K562 (cell line): Measurements from ENCODE around the gene PLEKHG3. TPM values are rescaled to one million over a fixed set of nuclear protein-coding genes. Genes with fewer than 3 reads are reported as not detected.

Source experiments
- ATAC-seq: fragments of 200-7000 bp; cut with Tn5 transposase; 3 replicates; pipeline ENCODE4 v1.9.1; 2020; ENCODE audit warnings: moderate library complexity
- BruUV-seq: library from RNA; stranded (reverse); fragments of 400-500 nt; replicated peaks from 2 replicates; lab custom pipeline; 2021; lab: Mats Ljungman, UMichigan
- CTCF ChIA-PET: fragments of 300-600 bp; formaldehyde crosslinking; extraction: SDS; loops from one replicate; lab custom pipeline; 2021; ENCODE audit warnings: low intra/inter-chr PET ratio; lab: Yijun Ruan, JAX
- POLR2A ChIA-PET: fragments of 300-600, 350-650 bp; sonication (Branson Sonifier 250); formaldehyde crosslinking; extraction: SDS; loops from one replicate; lab custom pipeline; 2021; ENCODE audit warnings: antibody characterized with exemption, inconsistent platforms; lab: Yijun Ruan, JAX
- DNase-seq, 4 experiments: peaks; one replicate each; pipeline versions ENCODE4 v3.0.0 to v3.0.0-alpha.2; 2011 to 2018; ENCODE audit warnings: low spot score in 3 of 4, mixed read lengths in 3 of 4; ENCODE audit errors: extremely low read depth in 1 of 4
- FAIRE-seq: peaks from 2 replicates; lab custom pipeline; 2011; peaks lifted over from hg19 to GRCh38; lab: Jason Lieb, UNC
- H2AFZ ChIP-seq: 2 replicates; pipeline ENCODE4 v1.6.0; 2011; ENCODE audit warnings: low read depth, low read length, control low read depth, inconsistent platforms
- H3K27ac ChIP-seq: fragments of 200-600 bp; 3 replicates; pipeline ENCODE4 v1.8.0; 2011; ENCODE audit warnings: low read depth, mild to moderate bottlenecking, control low read depth, inconsistent platforms, low read length, moderate library complexity, mixed read lengths; ENCODE audit errors: extremely low read depth
- H3K27me3 ChIP-seq, 2 experiments: fragments of 300-600 bp in 1 of 2; 2 replicates in 1 of 2; 3 replicates in 1 of 2; pipeline versions ENCODE4 v1.6.0 to v1.8.0; 2011; ENCODE audit warnings: inconsistent platforms in 2 of 2, low read length in 2 of 2, mild to moderate bottlenecking in 1 of 2, mixed read lengths in 1 of 2, moderate library complexity in 1 of 2; ENCODE audit not compliant: control insufficient read depth in 2 of 2, insufficient read depth in 2 of 2
- H3K36me3 ChIP-seq: fragments of 300-600 bp; 3 replicates; pipeline ENCODE4 v1.8.0; 2011; ENCODE audit warnings: mild to moderate bottlenecking, low read length, inconsistent platforms; ENCODE audit not compliant: control insufficient read depth, insufficient read depth
- H3K4me1 ChIP-seq, 2 experiments: fragments of 200-600 bp in 1 of 2; replicated peaks in 1 of 2; 2 replicates in 1 of 2; 3 replicates in 1 of 2; pipeline versions ENCODE4 v1.5.1 to v1.8.0; 2011; ENCODE audit warnings: inconsistent platforms in 2 of 2, low read length in 2 of 2, mild to moderate bottlenecking in 1 of 2, mixed read lengths in 1 of 2, moderate library complexity in 1 of 2; ENCODE audit not compliant: control insufficient read depth in 2 of 2, insufficient read depth in 2 of 2
- H3K4me2 ChIP-seq: 2 replicates; pipeline ENCODE4 v1.6.1; 2011; ENCODE audit warnings: low read length, control low read depth, inconsistent platforms, mixed read lengths; ENCODE audit not compliant: insufficient read depth
- H3K4me3 ChIP-seq: fragments of 200-600 bp; sonication (generic), shearing (Covaris generic); 2 replicates; pipeline ENCODE4 v1.5.1; 2016; ENCODE audit warnings: control low read depth, inconsistent platforms
- H3K79me2 ChIP-seq: fragments of 200-600 bp; 3 replicates; pipeline ENCODE4 v1.8.0; 2011; ENCODE audit warnings: low read length, inconsistent platforms; ENCODE audit not compliant: control insufficient read depth, insufficient read depth
- H3K9ac ChIP-seq, 2 experiments: 2 replicates each; pipeline versions ENCODE4 v1.6.0 to v1.6.1; 2011; ENCODE audit warnings: low read depth in 2 of 2, low read length in 2 of 2, control low read depth in 1 of 2, inconsistent platforms in 1 of 2, mild to moderate bottlenecking in 1 of 2, mixed read lengths in 1 of 2; ENCODE audit not compliant: insufficient read depth in 1 of 2
- H3K9me1 ChIP-seq: one replicate; pipeline ENCODE4 v1.6.0; 2011; ENCODE audit warnings: inconsistent platforms, mild to moderate bottlenecking, low read length, moderate library complexity; ENCODE audit not compliant: control insufficient read depth, insufficient read depth
- H3K9me3 ChIP-seq: replicated peaks from 2 replicates; pipeline ENCODE4 v1.5.1; 2011; ENCODE audit warnings: low read depth, low read length, inconsistent platforms; ENCODE audit not compliant: control insufficient read depth, insufficient read depth
- H4K20me1 ChIP-seq: replicated peaks from 2 replicates; pipeline ENCODE4 v1.6.1; 2011; ENCODE audit warnings: low read length, inconsistent platforms, mixed read lengths; ENCODE audit not compliant: control insufficient read depth, insufficient read depth
- FOXA1 ChIP-seq: fragments of 450-650 bp; IDR thresholded peaks from 2 replicates; pipeline ENCODE4 v1.6.1; 2016; ENCODE audit warnings: mild to moderate bottlenecking, borderline replicate concordance
- PKNOX1 ChIP-seq: fragments of 450-650 bp; IDR thresholded peaks from 2 replicates; pipeline ENCODE4 v1.6.1; 2016
- RBM39 ChIP-seq: fragments of 200-400 bp; formaldehyde crosslinking; optimal IDR thresholded peaks from 2 replicates; pipeline ENCODE3; 2018; ENCODE audit warnings: low read depth, low read length
- SIN3B ChIP-seq: fragments of 450-650 bp; IDR thresholded peaks from 2 replicates; pipeline ENCODE4 v1.6.1; 2017; ENCODE audit warnings: low read depth, mild to moderate bottlenecking, moderate library complexity
- SUPT5H ChIP-seq: fragments of 450-650 bp; IDR thresholded peaks from 2 replicates; pipeline ENCODE4 v1.6.1; 2016
- ZNF12 ChIP-seq: sonication (generic); formaldehyde crosslinking; IDR thresholded peaks from 2 replicates; pipeline ENCODE4 v1.4.0; 2020; ENCODE audit warnings: mild to moderate bottlenecking, missing genetic modification reagents
- ZNF77 ChIP-seq: fragments of 250-450 bp; sonication (Bioruptor Pico); IDR thresholded peaks from 2 replicates; pipeline ENCODE4 v1.5.0; 2020
- WGBS: fragments of 100-300 bp; shearing (Covaris generic); methylation state at CpG from one replicate; pipeline ENCODE4 v1.1.6; 2016; ENCODE audit warnings: low coverage, mixed read lengths; ENCODE audit not compliant: insufficient coverage; ENCODE audit errors: missing lambda C conversion rate; 5-methylcytosine and 5-hydroxymethylcytosine counted together
- in situ Hi-C: fragments of 300-500 bp; cut with MboI; formaldehyde crosslinking; loops from 4 replicates; pipeline ENCODE4 v1.15.0; 2018; ENCODE audit warnings: inconsistent platforms, mixed read lengths
- intact Hi-C: fragments of 100-400 bp; cut with micrococcal nuclease; formaldehyde crosslinking; loops from 2 replicates; pipeline ENCODE4 v1.14.2; 2022
- polyA plus RNA-seq, 8 experiments: library from polyadenylated mRNA; depleted of rRNA in 4 of 8; stranded (reverse) in 5 of 8; unstranded in 3 of 8; fragments of >200 nt; fragmentation: Nextera tagmentation in 2 of 8; fragmentation: Illumina TruSeq in 1 of 8; extraction: Ambion mirVana in 2 of 8; extraction: Trizol in 1 of 8; gene quantifications; 2 replicates each; pipeline versions ENCODE4 v1.2.1 to v1.2.3, GENCODE V29; 2011 to 2014; ENCODE audit warnings: inconsistent platforms in 1 of 8, missing spikeins in 1 of 8
- total RNA-seq, 7 experiments: library from RNA; depleted of rRNA in 6 of 7; stranded (reverse); fragments of >200 nt in 6 of 7; fragmentation: Illumina TruSeq in 2 of 7; extraction: Trizol in 2 of 7; gene quantifications; 2 replicates each; pipeline versions ENCODE4 v1.2.1 to v1.2.3, GENCODE V29; 2011 to 2021; ENCODE audit warnings: low replicate concordance in 1 of 7
- TF ChIP-seq, protein P1 (sequence below): sonication (generic); formaldehyde crosslinking; IDR thresholded peaks from 2 replicates; pipeline ENCODE4 v1.8.0; 2023; ENCODE audit warnings: mild to moderate bottlenecking, missing genetic modification reagents
- TF ChIP-seq, protein P2 (sequence below): fragments of 250-450 bp; sonication (Bioruptor Pico); IDR thresholded peaks from 2 replicates; pipeline ENCODE4 v1.5.0; 2020; ENCODE audit warnings: mild to moderate bottlenecking
- TF ChIP-seq, protein P3 (sequence below): IDR thresholded peaks from 2 replicates; pipeline ENCODE4 v1.6.1; 2016; ENCODE audit warnings: missing genetic modification characterization, missing compliant biosample characterization
- TF ChIP-seq, protein P4 (sequence below), 2 experiments: fragments of 450-650 bp; IDR thresholded peaks; 2 replicates each; pipeline ENCODE4 v1.6.1; 2018; ENCODE audit warnings: mild to moderate bottlenecking in 2 of 2, low read depth in 1 of 2; ENCODE audit not compliant: partially characterized antibody in 2 of 2

PLEKHG3 gene
- total and polyA plus RNA-seq, 9 of the 15 experiments (the other 6 are each of a cell fraction or from before 2014, with no cell fraction given), result 0.04 to 0.16 TPM; not detected in 7

DNA sequence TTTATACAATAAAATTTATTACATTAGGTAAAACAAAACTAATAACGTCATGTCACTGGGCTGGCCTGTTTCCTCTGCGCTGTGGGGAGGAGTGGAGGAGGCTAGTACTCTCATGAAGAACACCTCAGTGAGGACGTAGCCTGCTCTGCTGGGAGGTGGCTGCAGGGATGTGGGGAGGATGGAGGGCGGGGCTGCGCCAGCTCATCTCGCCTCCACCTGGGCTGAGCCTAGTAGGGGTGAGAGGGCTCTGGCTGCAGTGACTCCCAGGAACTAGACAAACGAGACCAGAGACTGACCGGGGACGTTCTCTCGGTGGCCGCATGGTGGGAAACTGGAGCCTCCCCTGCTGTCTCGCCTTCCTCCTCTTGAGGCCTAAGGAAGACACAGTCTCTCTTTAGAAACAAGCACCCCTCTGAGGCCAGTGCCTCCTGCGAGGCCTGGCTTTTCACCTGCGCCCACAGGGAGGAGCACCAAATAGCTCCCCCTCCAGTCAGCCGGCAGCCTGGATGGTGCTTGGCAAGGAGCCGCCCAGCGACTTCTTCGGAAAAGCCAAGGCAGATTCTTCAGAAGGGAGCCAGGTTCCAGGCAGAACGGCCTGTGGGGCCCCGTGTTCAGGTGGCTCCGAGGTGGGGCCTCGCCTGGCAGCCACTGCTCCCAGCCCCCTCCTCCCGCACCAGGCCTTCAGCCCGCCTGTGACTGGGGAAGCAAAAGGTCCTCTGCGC is 62.4 kb downstream of the PLEKHG3 start:
- intact Hi-C loops, result no loop called here
- ATAC-seq (no peak), DNase-seq (no peak), FAIRE-seq (no peak)
- Histone ChIP-seq H3K27ac (no peak overlapping the region), H3K9me3 (no peaks in the 10 kb centered on the region), H3K27me3 (no peaks in the 10 kb centered on the region), H3K4me1 (peaks cover 10 to 27% of the 10 kb centered on the region in 2 experiments; a peak in 4 of 5 replicates), H3K4me3 (no peak overlapping the region), H2AFZ (no peak overlapping the region), H3K36me3 (peaks cover 50% of the 10 kb centered on the region), H3K9me1 (peaks cover 5% of the 10 kb centered on the region)
- POLR2A ChIA-PET, result interaction anchor here (0.7 kb wide), 1 partner anchor 102 kb away, joined by 3 read pairs; no protein-coding TSS in a partner anchor
- 82% methylated on average over 10 of the region's 25 CpGs for WGBS
- TF ChIP-seq SIN3B (no peak), RBM39 (no peak), SUPT5H (no peak), FOXA1 (no peak), PKNOX1 (no peak), ZNF77 (no peak), ZNF12 (CRISPR knock-in tag) (no peak)
- TF ChIP-seq, protein P1, sequence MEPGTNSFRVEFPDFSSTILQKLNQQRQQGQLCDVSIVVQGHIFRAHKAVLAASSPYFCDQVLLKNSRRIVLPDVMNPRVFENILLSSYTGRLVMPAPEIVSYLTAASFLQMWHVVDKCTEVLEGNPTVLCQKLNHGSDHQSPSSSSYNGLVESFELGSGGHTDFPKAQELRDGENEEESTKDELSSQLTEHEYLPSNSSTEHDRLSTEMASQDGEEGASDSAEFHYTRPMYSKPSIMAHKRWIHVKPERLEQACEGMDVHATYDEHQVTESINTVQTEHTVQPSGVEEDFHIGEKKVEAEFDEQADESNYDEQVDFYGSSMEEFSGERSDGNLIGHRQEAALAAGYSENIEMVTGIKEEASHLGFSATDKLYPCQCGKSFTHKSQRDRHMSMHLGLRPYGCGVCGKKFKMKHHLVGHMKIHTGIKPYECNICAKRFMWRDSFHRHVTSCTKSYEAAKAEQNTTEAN (CRISPR knock-in tag), result no peak
- TF ChIP-seq, protein P2, sequence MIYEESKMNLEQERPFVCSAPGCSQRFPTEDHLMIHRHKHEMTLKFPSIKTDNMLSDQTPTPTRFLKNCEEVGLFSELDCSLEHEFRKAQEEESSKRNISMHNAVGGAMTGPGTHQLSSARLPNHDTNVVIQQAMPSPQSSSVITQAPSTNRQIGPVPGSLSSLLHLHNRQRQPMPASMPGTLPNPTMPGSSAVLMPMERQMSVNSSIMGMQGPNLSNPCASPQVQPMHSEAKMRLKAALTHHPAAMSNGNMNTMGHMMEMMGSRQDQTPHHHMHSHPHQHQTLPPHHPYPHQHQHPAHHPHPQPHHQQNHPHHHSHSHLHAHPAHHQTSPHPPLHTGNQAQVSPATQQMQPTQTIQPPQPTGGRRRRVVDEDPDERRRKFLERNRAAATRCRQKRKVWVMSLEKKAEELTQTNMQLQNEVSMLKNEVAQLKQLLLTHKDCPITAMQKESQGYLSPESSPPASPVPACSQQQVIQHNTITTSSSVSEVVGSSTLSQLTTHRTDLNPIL (CRISPR knock-in tag), result no peak
- TF ChIP-seq, protein P3, sequence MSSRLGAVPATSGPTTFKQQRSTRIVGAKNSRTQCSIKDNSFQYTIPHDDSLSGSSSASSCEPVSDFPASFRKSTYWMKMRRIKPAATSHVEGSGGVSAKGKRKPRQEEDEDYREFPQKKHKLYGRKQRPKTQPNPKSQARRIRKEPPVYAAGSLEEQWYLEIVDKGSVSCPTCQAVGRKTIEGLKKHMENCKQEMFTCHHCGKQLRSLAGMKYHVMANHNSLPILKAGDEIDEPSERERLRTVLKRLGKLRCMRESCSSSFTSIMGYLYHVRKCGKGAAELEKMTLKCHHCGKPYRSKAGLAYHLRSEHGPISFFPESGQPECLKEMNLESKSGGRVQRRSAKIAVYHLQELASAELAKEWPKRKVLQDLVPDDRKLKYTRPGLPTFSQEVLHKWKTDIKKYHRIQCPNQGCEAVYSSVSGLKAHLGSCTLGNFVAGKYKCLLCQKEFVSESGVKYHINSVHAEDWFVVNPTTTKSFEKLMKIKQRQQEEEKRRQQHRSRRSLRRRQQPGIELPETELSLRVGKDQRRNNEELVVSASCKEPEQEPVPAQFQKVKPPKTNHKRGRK, result no peak
- TF ChIP-seq, protein P4, sequence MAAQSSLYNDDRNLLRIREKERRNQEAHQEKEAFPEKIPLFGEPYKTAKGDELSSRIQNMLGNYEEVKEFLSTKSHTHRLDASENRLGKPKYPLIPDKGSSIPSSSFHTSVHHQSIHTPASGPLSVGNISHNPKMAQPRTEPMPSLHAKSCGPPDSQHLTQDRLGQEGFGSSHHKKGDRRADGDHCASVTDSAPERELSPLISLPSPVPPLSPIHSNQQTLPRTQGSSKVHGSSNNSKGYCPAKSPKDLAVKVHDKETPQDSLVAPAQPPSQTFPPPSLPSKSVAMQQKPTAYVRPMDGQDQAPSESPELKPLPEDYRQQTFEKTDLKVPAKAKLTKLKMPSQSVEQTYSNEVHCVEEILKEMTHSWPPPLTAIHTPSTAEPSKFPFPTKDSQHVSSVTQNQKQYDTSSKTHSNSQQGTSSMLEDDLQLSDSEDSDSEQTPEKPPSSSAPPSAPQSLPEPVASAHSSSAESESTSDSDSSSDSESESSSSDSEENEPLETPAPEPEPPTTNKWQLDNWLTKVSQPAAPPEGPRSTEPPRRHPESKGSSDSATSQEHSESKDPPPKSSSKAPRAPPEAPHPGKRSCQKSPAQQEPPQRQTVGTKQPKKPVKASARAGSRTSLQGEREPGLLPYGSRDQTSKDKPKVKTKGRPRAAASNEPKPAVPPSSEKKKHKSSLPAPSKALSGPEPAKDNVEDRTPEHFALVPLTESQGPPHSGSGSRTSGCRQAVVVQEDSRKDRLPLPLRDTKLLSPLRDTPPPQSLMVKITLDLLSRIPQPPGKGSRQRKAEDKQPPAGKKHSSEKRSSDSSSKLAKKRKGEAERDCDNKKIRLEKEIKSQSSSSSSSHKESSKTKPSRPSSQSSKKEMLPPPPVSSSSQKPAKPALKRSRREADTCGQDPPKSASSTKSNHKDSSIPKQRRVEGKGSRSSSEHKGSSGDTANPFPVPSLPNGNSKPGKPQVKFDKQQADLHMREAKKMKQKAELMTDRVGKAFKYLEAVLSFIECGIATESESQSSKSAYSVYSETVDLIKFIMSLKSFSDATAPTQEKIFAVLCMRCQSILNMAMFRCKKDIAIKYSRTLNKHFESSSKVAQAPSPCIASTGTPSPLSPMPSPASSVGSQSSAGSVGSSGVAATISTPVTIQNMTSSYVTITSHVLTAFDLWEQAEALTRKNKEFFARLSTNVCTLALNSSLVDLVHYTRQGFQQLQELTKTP (IDR thresholded peaks at IDR 0.05; ENCODE audit: low read depth in 1 of 2, partially characterized antibody in 2 of 2), result no peak
- TF ChIP-seq, all 486 proteins: peak for 0
- CTCF ChIA-PET, result no interaction called here
- Histone ChIP-seq H3K79me2 (no peaks in the 10 kb centered on the region), H3K9ac (peak overlapping the region in 1 of 2 experiments; percentile 52; a peak in 1 of 4 replicates), H4K20me1 (peaks cover 15% of the 10 kb centered on the region), H3K4me2 (no peak overlapping the region)
- BruUV-seq, result no TSS peak
- in situ Hi-C loops, result no loop called here
